NK-92 (cell line): ENCODE measurements around the gene MYO1E.
"Not testable (repeated sequence)": the region's sequence is repeated elsewhere in the genome, so short reads cannot be mapped to it uniquely, and the experiment has no call there.

Source experiments
- DNase-seq: peaks from one replicate; lab custom pipeline; 2025; ENCODE audit not compliant: unreplicated experiment; lab: John Stamatoyannopoulos, UW

Gene MYO1E

GRCh38 chr15:59387196-59387878, 14.7 kb upstream of the MYO1E start:
- DNase-seq: not testable (repeated sequence)

GRCh38 chr15:59385171-59385570, 12.5 kb upstream of the MYO1E start:
- no peak for DNase-seq

GRCh38 chr15:59384507-59384906, 11.8 kb upstream of the MYO1E start:
- DNase-seq: no peak

- DNase-seq: no peak
These were observed 8.4 kb upstream of the MYO1E start for GRCh38 chr15:59380902-59381610.

- no peak for DNase-seq
These were observed 6.9 kb upstream of the MYO1E start for GRCh38 chr15:59379531-59379930.

- no peak for DNase-seq
These were observed 6.2 kb upstream of the MYO1E start for GRCh38 chr15:59378855-59379254.

- no peak for DNase-seq
These were observed 5.3 kb upstream of the MYO1E start for GRCh38 chr15:59377924-59378323.

GRCh38 chr15:59376733-59377132, 4.1 kb upstream of the MYO1E start:
- no peak for DNase-seq

GRCh38 chr15:59373215-59373614, 544 bp upstream of the MYO1E start:
- no peak for DNase-seq

- no peak for DNase-seq
These were observed 966 bp downstream of the MYO1E start for GRCh38 chr15:59371458-59372351.

- no peak for DNase-seq
These were observed 3.1 kb downstream of the MYO1E start for GRCh38 chr15:59369597-59369996.

GRCh38 chr15:59367022-59367451, 5.6 kb downstream of the MYO1E start:
- DNase-seq: no peak

- no peak for DNase-seq
These were observed 6.2 kb downstream of the MYO1E start for GRCh38 chr15:59366333-59367021.

GRCh38 chr15:59364248-59364647, 8.4 kb downstream of the MYO1E start:
- DNase-seq: no peak

- DNase-seq: no peak
These were observed 10.3 kb downstream of the MYO1E start for GRCh38 chr15:59362331-59362730.

GRCh38 chr15:59360896-59361295, 11.8 kb downstream of the MYO1E start:
- no peak for DNase-seq

- DNase-seq: no peak
These were observed 12.4 kb downstream of the MYO1E start for GRCh38 chr15:59360305-59360704.

GRCh38 chr15:59355730-59356129, 16.9 kb downstream of the MYO1E start:
- DNase-seq: no peak

- no peak for DNase-seq
These were observed 18.1 kb downstream of the MYO1E start for GRCh38 chr15:59354417-59355031.

GRCh38 chr15:59353994-59354416, 18.7 kb downstream of the MYO1E start:
- no peak for DNase-seq

- DNase-seq: no peak
These were observed 20.0 kb downstream of the MYO1E start for GRCh38 chr15:59352683-59353082.
